ENCODE measurements around the gene SBK1.

DNA sequence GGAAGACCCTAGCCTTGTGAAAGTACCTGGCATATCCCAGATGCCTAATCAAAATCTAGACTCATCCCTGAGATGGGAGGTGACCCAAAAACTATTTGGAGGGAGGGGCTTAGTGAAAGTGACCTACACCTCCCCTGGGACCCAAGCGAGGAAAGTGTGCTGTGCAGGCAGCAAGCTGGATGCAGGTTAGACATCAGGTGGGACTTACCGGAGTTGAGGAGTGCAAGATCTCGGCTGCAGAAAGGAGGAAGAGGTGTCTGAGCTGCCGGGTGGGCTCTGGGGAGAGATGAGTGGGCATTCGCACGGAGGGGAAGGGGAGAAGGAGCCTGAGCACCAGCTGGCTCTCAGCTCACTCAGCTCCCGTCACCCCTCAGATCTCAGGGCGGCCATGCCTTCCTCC, 10.3 kb upstream of the SBK1 start:
- TF ChIP-seq, protein P1, sequence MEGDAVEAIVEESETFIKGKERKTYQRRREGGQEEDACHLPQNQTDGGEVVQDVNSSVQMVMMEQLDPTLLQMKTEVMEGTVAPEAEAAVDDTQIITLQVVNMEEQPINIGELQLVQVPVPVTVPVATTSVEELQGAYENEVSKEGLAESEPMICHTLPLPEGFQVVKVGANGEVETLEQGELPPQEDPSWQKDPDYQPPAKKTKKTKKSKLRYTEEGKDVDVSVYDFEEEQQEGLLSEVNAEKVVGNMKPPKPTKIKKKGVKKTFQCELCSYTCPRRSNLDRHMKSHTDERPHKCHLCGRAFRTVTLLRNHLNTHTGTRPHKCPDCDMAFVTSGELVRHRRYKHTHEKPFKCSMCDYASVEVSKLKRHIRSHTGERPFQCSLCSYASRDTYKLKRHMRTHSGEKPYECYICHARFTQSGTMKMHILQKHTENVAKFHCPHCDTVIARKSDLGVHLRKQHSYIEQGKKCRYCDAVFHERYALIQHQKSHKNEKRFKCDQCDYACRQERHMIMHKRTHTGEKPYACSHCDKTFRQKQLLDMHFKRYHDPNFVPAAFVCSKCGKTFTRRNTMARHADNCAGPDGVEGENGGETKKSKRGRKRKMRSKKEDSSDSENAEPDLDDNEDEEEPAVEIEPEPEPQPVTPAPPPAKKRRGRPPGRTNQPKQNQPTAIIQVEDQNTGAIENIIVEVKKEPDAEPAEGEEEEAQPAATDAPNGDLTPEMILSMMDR (IDR thresholded peaks at IDR 0.05; ENCODE audit: low read length) = no peak
- TF ChIP-seq EZH2 (IDR thresholded peaks at IDR 0.05; ENCODE audit: borderline replicate concordance, low read length) = no peak
